Iris pigment epithelial cell (primary cell): ENCODE measurements around the gene SLC39A11.

Experiments
- DNase-seq: peaks from one replicate; pipeline ENCODE4 v3.0.0-alpha.2; 2011; ENCODE audit warnings: low read depth

Gene SLC39A11

GRCh38 chr17:73071066-73071999 lies 21.2 kb downstream of the SLC39A11 start:
- DNase-seq, result no peak

GRCh38 chr17:73069841-73070240 lies 22.6 kb downstream of the SLC39A11 start:
- no peak for DNase-seq

GRCh38 chr17:73069164-73069770 lies 23.2 kb downstream of the SLC39A11 start:
- no peak for DNase-seq

- DNase-seq, result peak; percentile 91
Measured at GRCh38 chr17:73068322-73069153, 23.9 kb downstream of the SLC39A11 start.

- peak; percentile 95 for DNase-seq
Measured at GRCh38 chr17:73067699-73068098, 24.8 kb downstream of the SLC39A11 start.

GRCh38 chr17:73067075-73067474 lies 25.4 kb downstream of the SLC39A11 start:
- peak; percentile 28 for DNase-seq

- peak; percentile 31 for DNase-seq
Measured at GRCh38 chr17:73066148-73066884, 26.2 kb downstream of the SLC39A11 start.

GRCh38 chr17:73065376-73065775 lies 27.1 kb downstream of the SLC39A11 start:
- DNase-seq, result no peak

- peak; percentile 28 for DNase-seq
Measured at GRCh38 chr17:73064084-73064938, 28.2 kb downstream of the SLC39A11 start.

GRCh38 chr17:73062726-73063125 lies 29.8 kb downstream of the SLC39A11 start:
- DNase-seq, result no peak

GRCh38 chr17:73061161-73061560 lies 31.3 kb downstream of the SLC39A11 start:
- DNase-seq, result no peak

- no peak for DNase-seq
Measured at GRCh38 chr17:73060721-73061120, 31.8 kb downstream of the SLC39A11 start.

- DNase-seq, result peak; percentile 64
Measured at GRCh38 chr17:73059713-73060112, 32.8 kb downstream of the SLC39A11 start.

GRCh38 chr17:73058022-73058421 lies 34.5 kb downstream of the SLC39A11 start:
- DNase-seq, result no peak

GRCh38 chr17:73057196-73057595 lies 35.3 kb downstream of the SLC39A11 start:
- DNase-seq, result no peak

GRCh38 chr17:73052923-73053322 lies 39.6 kb downstream of the SLC39A11 start:
- DNase-seq, result no peak

- no peak for DNase-seq
Measured at GRCh38 chr17:73050797-73051196, 41.7 kb downstream of the SLC39A11 start.

- DNase-seq, result no peak
Measured at GRCh38 chr17:73048170-73048569, 44.3 kb downstream of the SLC39A11 start.

GRCh38 chr17:73045724-73046123 lies 46.8 kb downstream of the SLC39A11 start:
- no peak for DNase-seq

- peak; percentile 93 for DNase-seq
Measured at GRCh38 chr17:73043686-73044581, 48.6 kb downstream of the SLC39A11 start.
